HepG2 (cell line): ENCODE results near the gene ARL3. TPM values are rescaled to one million over a fixed set of nuclear protein-coding genes. Genes with fewer than 3 reads are reported as not detected.

Experiments
- MYC ChIP-seq: sonication (generic); formaldehyde crosslinking; IDR thresholded peaks from 2 replicates; pipeline ENCODE4 v1.9.0; 2021; ENCODE audit warnings: missing genetic modification reagents, borderline replicate concordance
- RAD21 ChIP-seq: fragments of 450-650 bp; formaldehyde crosslinking; IDR thresholded peaks from 2 replicates; pipeline ENCODE4 v1.5.0; 2020; ENCODE audit warnings: mild to moderate bottlenecking
- SPEN ChIP-seq: sonication (generic); formaldehyde crosslinking; IDR thresholded peaks from 2 replicates; pipeline ENCODE4 v1.5.1; 2020; ENCODE audit warnings: low read depth, mild to moderate bottlenecking, missing genetic modification reagents
- TBL1XR1 ChIP-seq: fragments of 150-350 bp; IDR thresholded peaks from 2 replicates; pipeline ENCODE4 v1.6.1; 2014; ENCODE audit warnings: borderline replicate concordance, low read length; ENCODE audit not compliant: partially characterized antibody
- ZNF30 ChIP-seq: sonication (generic); formaldehyde crosslinking; IDR thresholded peaks from 2 replicates; pipeline ENCODE4 v1.5.0; 2020; ENCODE audit warnings: mild to moderate bottlenecking, missing genetic modification reagents
- polyA plus RNA-seq, 8 experiments: library from polyadenylated mRNA; depleted of rRNA in 3 of 8; stranded (reverse) in 7 of 8; unstranded in 1 of 8; fragments of >200 nt; fragmentation: Illumina TruSeq in 4 of 8; extraction: Trizol in 4 of 8; gene quantifications; 2 replicates each; pipeline versions ENCODE4 v1.2.1 to v1.2.3, GENCODE V29; 2011 to 2016; ENCODE audit warnings: low read depth in 4 of 8, missing spikeins in 1 of 8, mixed read lengths in 1 of 8; ENCODE audit not compliant: insufficient read depth in 1 of 8
- total RNA-seq, 5 experiments: library from RNA; depleted of rRNA; stranded (reverse); fragments of >200 nt; fragmentation: Illumina TruSeq; extraction: Trizol; gene quantifications; 2 replicates each; pipeline ENCODE4 v1.2.3, GENCODE V29; 2016; ENCODE audit warnings: low read depth in 1 of 5
- TF ChIP-seq, protein P1 (sequence below): IDR thresholded peaks from 2 replicates; pipeline ENCODE4 v1.6.1; 2016; ENCODE audit warnings: low read depth, missing genetic modification reagents, missing compliant biosample characterization
- TF ChIP-seq, protein P2 (sequence below): sonication (generic); formaldehyde crosslinking; IDR thresholded peaks from 2 replicates; pipeline ENCODE4 v1.9.0; 2021; ENCODE audit warnings: missing genetic modification reagents, borderline replicate concordance
- TF ChIP-seq, protein P3 (sequence below): sonication (generic); formaldehyde crosslinking; IDR thresholded peaks from 2 replicates; pipeline ENCODE4 v1.4.0; 2020; ENCODE audit warnings: missing genetic modification reagents
- TF ChIP-seq, protein P4 (sequence below): sonication (generic); formaldehyde crosslinking; conservative IDR thresholded peaks from 2 replicates; pipeline ENCODE4 v1.8.0; 2022; ENCODE audit warnings: missing genetic modification reagents
- TF ChIP-seq, protein P5 (sequence below): sonication (generic); formaldehyde crosslinking; IDR thresholded peaks from 2 replicates; pipeline ENCODE4 v1.5.0; 2020; ENCODE audit warnings: mild to moderate bottlenecking, missing genetic modification reagents
- TF ChIP-seq, protein P6 (sequence below): sonication (generic); formaldehyde crosslinking; IDR thresholded peaks from 2 replicates; pipeline ENCODE4 v1.4.0; 2020; ENCODE audit warnings: mild to moderate bottlenecking, low read depth, missing genetic modification reagents

The ARL3 gene
- total and polyA plus RNA-seq, 2 of the 13 experiments (the other 11 are each of a cell fraction or from before 2014, with no cell fraction given), result 5.2 to 6.6 TPM

DNA sequence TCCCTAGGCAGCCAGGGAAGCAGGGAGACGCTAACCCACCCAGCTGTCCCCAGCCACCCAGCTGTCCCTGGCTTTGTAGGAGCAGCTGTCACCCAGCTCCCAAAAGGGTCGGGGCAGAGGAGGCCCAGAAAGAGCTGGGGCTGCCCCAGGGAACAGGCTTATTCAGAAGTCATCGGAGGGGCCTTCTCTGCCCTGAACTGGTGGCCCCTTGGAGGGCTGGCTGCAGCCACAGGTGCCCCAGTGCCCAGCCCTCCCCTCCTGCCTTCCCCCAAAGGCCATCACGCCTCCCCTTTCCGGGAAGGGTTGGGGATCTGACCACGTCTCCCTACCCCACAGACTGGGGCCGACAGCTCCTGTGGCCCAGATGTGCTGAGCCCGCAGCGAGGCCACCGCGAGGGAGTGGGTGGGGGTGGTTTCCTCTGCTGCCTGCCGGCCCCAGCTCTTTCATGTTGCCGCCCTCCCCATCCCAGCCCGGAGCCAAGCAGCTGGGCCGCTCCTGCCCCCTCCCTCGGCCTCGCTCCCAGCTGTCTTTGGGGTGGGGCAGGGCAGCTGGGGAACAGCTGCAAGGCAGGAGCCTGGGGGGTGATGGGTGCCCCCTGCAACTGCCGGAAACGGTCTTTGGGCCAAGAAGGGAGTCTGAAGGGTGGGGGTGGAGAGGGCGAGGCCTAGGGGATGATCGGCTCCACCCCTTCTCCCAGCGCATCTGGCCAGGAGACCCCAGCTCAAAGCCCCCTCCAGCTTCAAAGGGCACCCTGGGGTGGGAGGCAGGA, 53.1 kb downstream of the ARL3 start (continued):
- TF ChIP-seq, protein P1, sequence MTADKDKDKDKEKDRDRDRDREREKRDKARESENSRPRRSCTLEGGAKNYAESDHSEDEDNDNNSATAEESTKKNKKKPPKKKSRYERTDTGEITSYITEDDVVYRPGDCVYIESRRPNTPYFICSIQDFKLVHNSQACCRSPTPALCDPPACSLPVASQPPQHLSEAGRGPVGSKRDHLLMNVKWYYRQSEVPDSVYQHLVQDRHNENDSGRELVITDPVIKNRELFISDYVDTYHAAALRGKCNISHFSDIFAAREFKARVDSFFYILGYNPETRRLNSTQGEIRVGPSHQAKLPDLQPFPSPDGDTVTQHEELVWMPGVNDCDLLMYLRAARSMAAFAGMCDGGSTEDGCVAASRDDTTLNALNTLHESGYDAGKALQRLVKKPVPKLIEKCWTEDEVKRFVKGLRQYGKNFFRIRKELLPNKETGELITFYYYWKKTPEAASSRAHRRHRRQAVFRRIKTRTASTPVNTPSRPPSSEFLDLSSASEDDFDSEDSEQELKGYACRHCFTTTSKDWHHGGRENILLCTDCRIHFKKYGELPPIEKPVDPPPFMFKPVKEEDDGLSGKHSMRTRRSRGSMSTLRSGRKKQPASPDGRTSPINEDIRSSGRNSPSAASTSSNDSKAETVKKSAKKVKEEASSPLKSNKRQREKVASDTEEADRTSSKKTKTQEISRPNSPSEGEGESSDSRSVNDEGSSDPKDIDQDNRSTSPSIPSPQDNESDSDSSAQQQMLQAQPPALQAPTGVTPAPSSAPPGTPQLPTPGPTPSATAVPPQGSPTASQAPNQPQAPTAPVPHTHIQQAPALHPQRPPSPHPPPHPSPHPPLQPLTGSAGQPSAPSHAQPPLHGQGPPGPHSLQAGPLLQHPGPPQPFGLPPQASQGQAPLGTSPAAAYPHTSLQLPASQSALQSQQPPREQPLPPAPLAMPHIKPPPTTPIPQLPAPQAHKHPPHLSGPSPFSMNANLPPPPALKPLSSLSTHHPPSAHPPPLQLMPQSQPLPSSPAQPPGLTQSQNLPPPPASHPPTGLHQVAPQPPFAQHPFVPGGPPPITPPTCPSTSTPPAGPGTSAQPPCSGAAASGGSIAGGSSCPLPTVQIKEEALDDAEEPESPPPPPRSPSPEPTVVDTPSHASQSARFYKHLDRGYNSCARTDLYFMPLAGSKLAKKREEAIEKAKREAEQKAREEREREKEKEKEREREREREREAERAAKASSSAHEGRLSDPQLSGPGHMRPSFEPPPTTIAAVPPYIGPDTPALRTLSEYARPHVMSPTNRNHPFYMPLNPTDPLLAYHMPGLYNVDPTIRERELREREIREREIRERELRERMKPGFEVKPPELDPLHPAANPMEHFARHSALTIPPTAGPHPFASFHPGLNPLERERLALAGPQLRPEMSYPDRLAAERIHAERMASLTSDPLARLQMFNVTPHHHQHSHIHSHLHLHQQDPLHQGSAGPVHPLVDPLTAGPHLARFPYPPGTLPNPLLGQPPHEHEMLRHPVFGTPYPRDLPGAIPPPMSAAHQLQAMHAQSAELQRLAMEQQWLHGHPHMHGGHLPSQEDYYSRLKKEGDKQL (CRISPR knock-in tag), result peak; percentile 69; the same call in 1 of the 2 replicates
- TF ChIP-seq, protein P2, sequence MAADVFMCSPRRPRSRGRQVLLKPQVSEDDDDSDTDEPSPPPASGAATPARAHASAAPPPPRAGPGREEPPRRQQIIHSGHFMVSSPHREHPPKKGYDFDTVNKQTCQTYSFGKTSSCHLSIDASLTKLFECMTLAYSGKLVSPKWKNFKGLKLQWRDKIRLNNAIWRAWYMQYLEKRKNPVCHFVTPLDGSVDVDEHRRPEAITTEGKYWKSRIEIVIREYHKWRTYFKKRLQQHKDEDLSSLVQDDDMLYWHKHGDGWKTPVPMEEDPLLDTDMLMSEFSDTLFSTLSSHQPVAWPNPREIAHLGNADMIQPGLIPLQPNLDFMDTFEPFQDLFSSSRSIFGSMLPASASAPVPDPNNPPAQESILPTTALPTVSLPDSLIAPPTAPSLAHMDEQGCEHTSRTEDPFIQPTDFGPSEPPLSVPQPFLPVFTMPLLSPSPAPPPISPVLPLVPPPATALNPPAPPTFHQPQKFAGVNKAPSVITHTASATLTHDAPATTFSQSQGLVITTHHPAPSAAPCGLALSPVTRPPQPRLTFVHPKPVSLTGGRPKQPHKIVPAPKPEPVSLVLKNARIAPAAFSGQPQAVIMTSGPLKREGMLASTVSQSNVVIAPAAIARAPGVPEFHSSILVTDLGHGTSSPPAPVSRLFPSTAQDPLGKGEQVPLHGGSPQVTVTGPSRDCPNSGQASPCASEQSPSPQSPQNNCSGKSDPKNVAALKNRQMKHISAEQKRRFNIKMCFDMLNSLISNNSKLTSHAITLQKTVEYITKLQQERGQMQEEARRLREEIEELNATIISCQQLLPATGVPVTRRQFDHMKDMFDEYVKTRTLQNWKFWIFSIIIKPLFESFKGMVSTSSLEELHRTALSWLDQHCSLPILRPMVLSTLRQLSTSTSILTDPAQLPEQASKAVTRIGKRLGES (CRISPR knock-in tag), result no peak
- TF ChIP-seq, protein P3, sequence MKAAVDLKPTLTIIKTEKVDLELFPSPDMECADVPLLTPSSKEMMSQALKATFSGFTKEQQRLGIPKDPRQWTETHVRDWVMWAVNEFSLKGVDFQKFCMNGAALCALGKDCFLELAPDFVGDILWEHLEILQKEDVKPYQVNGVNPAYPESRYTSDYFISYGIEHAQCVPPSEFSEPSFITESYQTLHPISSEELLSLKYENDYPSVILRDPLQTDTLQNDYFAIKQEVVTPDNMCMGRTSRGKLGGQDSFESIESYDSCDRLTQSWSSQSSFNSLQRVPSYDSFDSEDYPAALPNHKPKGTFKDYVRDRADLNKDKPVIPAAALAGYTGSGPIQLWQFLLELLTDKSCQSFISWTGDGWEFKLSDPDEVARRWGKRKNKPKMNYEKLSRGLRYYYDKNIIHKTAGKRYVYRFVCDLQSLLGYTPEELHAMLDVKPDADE, result no peak
- TF ChIP-seq SPEN (no peak; the same call in 1 of the 2 replicates), RAD21 (CRISPR knock-in tag) (no peak; the same call in 1 of the 2 replicates), MYC (peak; percentile 59; the same call in 1 of the 2 replicates), TBL1XR1 (no peak), ZNF30 (CRISPR knock-in tag) (no peak)
- TF ChIP-seq, protein P4, sequence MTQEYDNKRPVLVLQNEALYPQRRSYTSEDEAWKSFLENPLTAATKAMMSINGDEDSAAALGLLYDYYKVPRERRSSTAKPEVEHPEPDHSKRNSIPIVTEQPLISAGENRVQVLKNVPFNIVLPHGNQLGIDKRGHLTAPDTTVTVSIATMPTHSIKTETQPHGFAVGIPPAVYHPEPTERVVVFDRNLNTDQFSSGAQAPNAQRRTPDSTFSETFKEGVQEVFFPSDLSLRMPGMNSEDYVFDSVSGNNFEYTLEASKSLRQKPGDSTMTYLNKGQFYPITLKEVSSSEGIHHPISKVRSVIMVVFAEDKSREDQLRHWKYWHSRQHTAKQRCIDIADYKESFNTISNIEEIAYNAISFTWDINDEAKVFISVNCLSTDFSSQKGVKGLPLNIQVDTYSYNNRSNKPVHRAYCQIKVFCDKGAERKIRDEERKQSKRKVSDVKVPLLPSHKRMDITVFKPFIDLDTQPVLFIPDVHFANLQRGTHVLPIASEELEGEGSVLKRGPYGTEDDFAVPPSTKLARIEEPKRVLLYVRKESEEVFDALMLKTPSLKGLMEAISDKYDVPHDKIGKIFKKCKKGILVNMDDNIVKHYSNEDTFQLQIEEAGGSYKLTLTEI (CRISPR knock-in tag), result no peak
- TF ChIP-seq, protein P5, sequence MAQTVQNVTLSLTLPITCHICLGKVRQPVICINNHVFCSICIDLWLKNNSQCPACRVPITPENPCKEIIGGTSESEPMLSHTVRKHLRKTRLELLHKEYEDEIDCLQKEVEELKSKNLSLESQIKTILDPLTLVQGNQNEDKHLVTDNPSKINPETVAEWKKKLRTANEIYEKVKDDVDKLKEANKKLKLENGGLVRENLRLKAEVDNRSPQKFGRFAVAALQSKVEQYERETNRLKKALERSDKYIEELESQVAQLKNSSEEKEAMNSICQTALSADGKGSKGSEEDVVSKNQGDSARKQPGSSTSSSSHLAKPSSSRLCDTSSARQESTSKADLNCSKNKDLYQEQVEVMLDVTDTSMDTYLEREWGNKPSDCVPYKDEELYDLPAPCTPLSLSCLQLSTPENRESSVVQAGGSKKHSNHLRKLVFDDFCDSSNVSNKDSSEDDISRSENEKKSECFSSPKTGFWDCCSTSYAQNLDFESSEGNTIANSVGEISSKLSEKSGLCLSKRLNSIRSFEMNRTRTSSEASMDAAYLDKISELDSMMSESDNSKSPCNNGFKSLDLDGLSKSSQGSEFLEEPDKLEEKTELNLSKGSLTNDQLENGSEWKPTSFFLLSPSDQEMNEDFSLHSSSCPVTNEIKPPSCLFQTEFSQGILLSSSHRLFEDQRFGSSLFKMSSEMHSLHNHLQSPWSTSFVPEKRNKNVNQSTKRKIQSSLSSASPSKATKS (CRISPR knock-in tag), result no peak
- TF ChIP-seq, protein P6, sequence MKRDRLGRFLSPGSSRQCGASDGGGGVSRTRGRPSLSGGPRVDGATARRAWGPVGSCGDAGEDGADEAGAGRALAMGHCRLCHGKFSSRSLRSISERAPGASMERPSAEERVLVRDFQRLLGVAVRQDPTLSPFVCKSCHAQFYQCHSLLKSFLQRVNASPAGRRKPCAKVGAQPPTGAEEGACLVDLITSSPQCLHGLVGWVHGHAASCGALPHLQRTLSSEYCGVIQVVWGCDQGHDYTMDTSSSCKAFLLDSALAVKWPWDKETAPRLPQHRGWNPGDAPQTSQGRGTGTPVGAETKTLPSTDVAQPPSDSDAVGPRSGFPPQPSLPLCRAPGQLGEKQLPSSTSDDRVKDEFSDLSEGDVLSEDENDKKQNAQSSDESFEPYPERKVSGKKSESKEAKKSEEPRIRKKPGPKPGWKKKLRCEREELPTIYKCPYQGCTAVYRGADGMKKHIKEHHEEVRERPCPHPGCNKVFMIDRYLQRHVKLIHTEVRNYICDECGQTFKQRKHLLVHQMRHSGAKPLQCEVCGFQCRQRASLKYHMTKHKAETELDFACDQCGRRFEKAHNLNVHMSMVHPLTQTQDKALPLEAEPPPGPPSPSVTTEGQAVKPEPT, result 0 out of 2 replicates have a peak, but pooled peaks have one; percentile 27
